WTC11 (cell line): Measurements from ENCODE around the gene TP53I13. TPM values are rescaled to one million over a fixed set of nuclear protein-coding genes. Genes with fewer than 3 reads are reported as not detected.
A peak's percentile ranks its signal among the peaks of the same experiment; 100 is the strongest.

Experiments
- ATF3 ChIP-seq: sonication (generic); formaldehyde crosslinking; conservative IDR thresholded peaks from 2 replicates; pipeline ENCODE4 v1.8.1; 2022; ENCODE audit warnings: mild to moderate bottlenecking, missing genetic modification reagents
- CREB1 ChIP-seq: sonication (generic); formaldehyde crosslinking; IDR thresholded peaks from 2 replicates; pipeline ENCODE4 v1.8.0; 2023; ENCODE audit warnings: mild to moderate bottlenecking, missing genetic modification reagents
- CTCF ChIP-seq: fragments of 200-600 bp; IDR thresholded peaks from 2 replicates; pipeline ENCODE4 v1.8.0; 2022; ENCODE audit warnings: antibody characterized with exemption
- FOXJ3 ChIP-seq: sonication (generic); formaldehyde crosslinking; IDR thresholded peaks from 2 replicates; pipeline ENCODE4 v1.9.0; 2021; ENCODE audit warnings: missing genetic modification reagents, mild to moderate bottlenecking, borderline replicate concordance
- GRHL2 ChIP-seq: fragments of 250-450 bp; sonication (Bioruptor Pico); IDR thresholded peaks from 2 replicates; pipeline ENCODE4 v1.8.0; 2022; ENCODE audit warnings: mild to moderate bottlenecking, moderate library complexity; ENCODE audit not compliant: insufficient replicate concordance, severe bottlenecking
- JAZF1 ChIP-seq: fragments of 250-450 bp; sonication (Bioruptor Pico); IDR thresholded peaks from 2 replicates; pipeline ENCODE4 v1.9.0; 2021; ENCODE audit warnings: moderate library complexity, mild to moderate bottlenecking, inconsistent platforms
- MXD4 ChIP-seq: fragments of 250-450 bp; sonication (Bioruptor Pico); IDR thresholded peaks from 2 replicates; pipeline ENCODE4 v1.8.0; 2021; ENCODE audit warnings: mild to moderate bottlenecking, moderate library complexity, borderline replicate concordance
- MYBL2 ChIP-seq: sonication (generic); formaldehyde crosslinking; IDR thresholded peaks from 2 replicates; pipeline ENCODE4 v1.8.1; 2023; ENCODE audit warnings: mild to moderate bottlenecking, moderate library complexity, missing genetic modification reagents
- NFYB ChIP-seq: sonication (generic); formaldehyde crosslinking; conservative IDR thresholded peaks from 2 replicates; pipeline ENCODE4 v1.8.0; 2022; ENCODE audit warnings: low read depth, missing genetic modification reagents
- NR2C2 ChIP-seq: sonication (generic); formaldehyde crosslinking; IDR thresholded peaks from 2 replicates; pipeline ENCODE4 v1.8.0; 2022; ENCODE audit warnings: mild to moderate bottlenecking, missing genetic modification reagents
- OVOL2 ChIP-seq: fragments of 250-450 bp; sonication (Bioruptor Pico); IDR thresholded peaks from 2 replicates; pipeline ENCODE4 v1.9.0; 2021; ENCODE audit warnings: mild to moderate bottlenecking, borderline replicate concordance
- PRRX2 ChIP-seq: fragments of 250-450 bp; sonication (Bioruptor Pico); IDR thresholded peaks from 2 replicates; pipeline ENCODE4 v1.8.0; 2021; ENCODE audit warnings: mild to moderate bottlenecking
- RELA ChIP-seq: sonication (generic); formaldehyde crosslinking; IDR thresholded peaks from 2 replicates; pipeline ENCODE4 v1.8.1; 2022; ENCODE audit warnings: missing genetic modification reagents, mild to moderate bottlenecking, borderline replicate concordance
- RORB ChIP-seq: fragments of 250-450 bp; sonication (Bioruptor Pico); IDR thresholded peaks from 2 replicates; pipeline ENCODE4 v1.9.0; 2021; ENCODE audit warnings: mild to moderate bottlenecking
- SMAD4 ChIP-seq: sonication (generic); formaldehyde crosslinking; IDR thresholded peaks from 2 replicates; pipeline ENCODE4 v1.8.0; 2022; ENCODE audit warnings: mild to moderate bottlenecking, missing genetic modification reagents
- STAT6 ChIP-seq: sonication (generic); formaldehyde crosslinking; conservative IDR thresholded peaks from 2 replicates; pipeline ENCODE4 v1.8.1; 2023; ENCODE audit warnings: mild to moderate bottlenecking, low read depth, missing genetic modification reagents, moderate library complexity
- TCF7 ChIP-seq: sonication (generic); formaldehyde crosslinking; IDR thresholded peaks from 2 replicates; pipeline ENCODE4 v1.8.0; 2022; ENCODE audit warnings: mild to moderate bottlenecking, low read depth, missing genetic modification reagents, moderate library complexity
- TEAD1 ChIP-seq: sonication (generic); formaldehyde crosslinking; IDR thresholded peaks from 2 replicates; pipeline ENCODE4 v1.8.0; 2022; ENCODE audit warnings: mild to moderate bottlenecking, missing genetic modification reagents
- TEAD4 ChIP-seq: sonication (generic); formaldehyde crosslinking; IDR thresholded peaks from 2 replicates; pipeline ENCODE4 v1.8.0; 2022; ENCODE audit warnings: mild to moderate bottlenecking, missing genetic modification reagents
- TP53 ChIP-seq: sonication (generic); formaldehyde crosslinking; IDR thresholded peaks from 2 replicates; pipeline ENCODE4 v1.8.1; 2023; ENCODE audit warnings: mild to moderate bottlenecking, missing genetic modification reagents
- USF2 ChIP-seq: sonication (generic); formaldehyde crosslinking; IDR thresholded peaks from 2 replicates; pipeline ENCODE4 v1.8.1; 2023; ENCODE audit warnings: mild to moderate bottlenecking, missing genetic modification reagents, moderate library complexity
- ZNF138 ChIP-seq: sonication (generic); formaldehyde crosslinking; conservative IDR thresholded peaks from 2 replicates; pipeline ENCODE4 v1.8.1; 2022; ENCODE audit warnings: mild to moderate bottlenecking, moderate library complexity, missing genetic modification reagents
- ZNF263 ChIP-seq: sonication (generic); formaldehyde crosslinking; IDR thresholded peaks from 2 replicates; pipeline ENCODE4 v1.8.1; 2022; ENCODE audit warnings: low read depth, mild to moderate bottlenecking, moderate library complexity, missing genetic modification reagents
- ZNF416 ChIP-seq: fragments of 250-450 bp; sonication (Bioruptor Pico); IDR thresholded peaks from 2 replicates; pipeline ENCODE4 v1.9.0; 2021; ENCODE audit warnings: mild to moderate bottlenecking, inconsistent platforms
- ZNF423 ChIP-seq: fragments of 250-450 bp; sonication (Bioruptor Pico); IDR thresholded peaks from 2 replicates; pipeline ENCODE4 v2.1.2; 2022; ENCODE audit warnings: mild to moderate bottlenecking, moderate library complexity
- ZNF512 ChIP-seq: sonication (generic); formaldehyde crosslinking; IDR thresholded peaks from 2 replicates; pipeline ENCODE4 v1.8.1; 2022; ENCODE audit warnings: missing genetic modification reagents, borderline replicate concordance
- total RNA-seq: library from RNA; stranded (reverse); gene quantifications from 3 replicates; pipeline ENCODE4 v1.2.3, GENCODE V29; 2021
- TF ChIP-seq, protein P1 (sequence below): fragments of 250-450 bp; sonication (Bioruptor Pico); IDR thresholded peaks from 2 replicates; pipeline ENCODE4 v1.9.0; 2021; ENCODE audit warnings: mild to moderate bottlenecking
- TF ChIP-seq, protein P2 (sequence below): sonication (generic); formaldehyde crosslinking; IDR thresholded peaks from 2 replicates; pipeline ENCODE4 v1.8.1; 2022; ENCODE audit warnings: low read depth, mild to moderate bottlenecking, moderate library complexity, missing genetic modification reagents, borderline replicate concordance
- TF ChIP-seq, protein P3 (sequence below): fragments of 250-450 bp; sonication (Bioruptor Pico); conservative IDR thresholded peaks from 2 replicates; pipeline ENCODE4 v1.9.0; 2021; ENCODE audit warnings: mild to moderate bottlenecking

Gene TP53I13
- total RNA-seq, 1 experiment from 2014 or later = 41.9 TPM

GRCh38 chr17:29591737-29592608 is 23.5 kb downstream of the TP53I13 start (continued):
- TF ChIP-seq TCF7 (CRISPR knock-in tag) (no peak), MYBL2 (CRISPR knock-in tag) (no peak), FOXJ3 (CRISPR knock-in tag) (no peak), JAZF1 (CRISPR knock-in tag) (no peak), ZNF416 (CRISPR knock-in tag) (no peak), ZNF512 (CRISPR knock-in tag) (no peak), SMAD4 (CRISPR knock-in tag) (no peak), TEAD4 (CRISPR knock-in tag) (no peak), OVOL2 (CRISPR knock-in tag) (no peak), CREB1 (CRISPR knock-in tag) (no peak), USF2 (CRISPR knock-in tag) (no peak), STAT6 (no peak), ZNF263 (peak; percentile 86; the same call in 1 of the 2 replicates), ZNF423 (CRISPR knock-in tag) (0 out of 2 replicates have a peak, but pooled peaks have one; percentile 50), NFYB (no peak), TP53 (CRISPR knock-in tag) (no peak), GRHL2 (CRISPR knock-in tag) (no peak), RORB (CRISPR knock-in tag) (no peak), NR2C2 (CRISPR knock-in tag) (no peak), PRRX2 (CRISPR knock-in tag) (no peak), ATF3 (CRISPR knock-in tag) (no peak), ZNF138 (CRISPR knock-in tag) (no peak), CTCF (peak; percentile 96), TEAD1 (CRISPR knock-in tag) (no peak), RELA (no peak), MXD4 (CRISPR knock-in tag) (no peak)
- TF ChIP-seq, protein P1, sequence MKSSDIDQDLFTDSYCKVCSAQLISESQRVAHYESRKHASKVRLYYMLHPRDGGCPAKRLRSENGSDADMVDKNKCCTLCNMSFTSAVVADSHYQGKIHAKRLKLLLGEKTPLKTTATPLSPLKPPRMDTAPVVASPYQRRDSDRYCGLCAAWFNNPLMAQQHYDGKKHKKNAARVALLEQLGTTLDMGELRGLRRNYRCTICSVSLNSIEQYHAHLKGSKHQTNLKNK (CRISPR knock-in tag) = no peak
- TF ChIP-seq, protein P2, sequence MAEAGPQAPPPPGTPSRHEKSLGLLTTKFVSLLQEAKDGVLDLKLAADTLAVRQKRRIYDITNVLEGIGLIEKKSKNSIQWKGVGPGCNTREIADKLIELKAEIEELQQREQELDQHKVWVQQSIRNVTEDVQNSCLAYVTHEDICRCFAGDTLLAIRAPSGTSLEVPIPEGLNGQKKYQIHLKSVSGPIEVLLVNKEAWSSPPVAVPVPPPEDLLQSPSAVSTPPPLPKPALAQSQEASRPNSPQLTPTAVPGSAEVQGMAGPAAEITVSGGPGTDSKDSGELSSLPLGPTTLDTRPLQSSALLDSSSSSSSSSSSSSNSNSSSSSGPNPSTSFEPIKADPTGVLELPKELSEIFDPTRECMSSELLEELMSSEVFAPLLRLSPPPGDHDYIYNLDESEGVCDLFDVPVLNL (CRISPR knock-in tag) = no peak
- TF ChIP-seq, protein P3, sequence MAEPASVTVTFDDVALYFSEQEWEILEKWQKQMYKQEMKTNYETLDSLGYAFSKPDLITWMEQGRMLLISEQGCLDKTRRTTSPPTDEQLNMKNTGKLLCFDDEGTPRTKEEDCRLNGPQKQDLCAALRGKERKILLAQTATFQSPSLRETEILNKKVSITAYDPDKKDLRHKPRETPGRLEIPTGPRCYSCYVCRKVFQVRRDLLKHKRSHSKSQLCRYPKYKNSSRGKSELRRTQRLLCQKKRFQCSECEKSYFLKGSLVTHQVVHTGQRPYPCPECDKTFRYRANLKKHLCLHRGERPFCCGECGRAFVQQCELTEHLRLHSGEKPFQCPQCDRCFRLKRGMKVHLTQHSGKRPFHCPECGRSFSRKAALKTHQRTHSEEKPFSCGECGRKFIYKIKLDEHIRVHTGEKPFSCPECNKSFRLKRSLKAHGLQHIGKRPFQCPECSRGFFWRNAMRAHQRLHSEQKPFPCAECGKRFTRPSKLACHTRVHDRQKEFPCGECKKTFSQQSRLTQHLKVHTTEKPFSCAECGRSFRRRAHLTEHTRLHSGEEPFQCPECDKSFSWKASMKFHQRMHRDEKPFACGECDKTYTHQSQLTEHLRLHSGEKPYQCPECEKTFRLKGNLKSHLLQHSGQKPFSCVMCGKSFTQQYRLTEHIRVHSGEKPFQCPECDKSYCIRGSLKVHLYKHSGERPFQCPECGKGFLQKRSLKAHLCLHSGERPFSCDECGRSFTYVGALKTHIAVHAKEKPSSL (CRISPR knock-in tag) = no peak
